Endodermal cell (in vitro differentiated cells): ENCODE results near the gene SYNPO2. TPM values are rescaled to one million over a fixed set of nuclear protein-coding genes. Genes with fewer than 3 reads are reported as not detected.

Source experiments
- DNase-seq: peaks from one replicate; pipeline ENCODE4 v3.0.0-alpha.2; 2017
- H3K27ac ChIP-seq: 2 replicates; pipeline ENCODE4 v1.5.1; 2013; ENCODE audit warnings: mild to moderate bottlenecking, low read depth, low read length, moderate library complexity
- H3K27me3 ChIP-seq: 2 replicates; pipeline ENCODE4 v1.6.1; 2013; ENCODE audit warnings: mild to moderate bottlenecking, low read length, moderate library complexity; ENCODE audit not compliant: insufficient read depth, control insufficient read depth, poor library complexity, severe bottlenecking
- H3K36me3 ChIP-seq: 2 replicates; pipeline ENCODE4 v1.7.0; 2013; ENCODE audit warnings: mild to moderate bottlenecking, low read length, moderate library complexity; ENCODE audit not compliant: control insufficient read depth, insufficient read depth
- H3K4me1 ChIP-seq: one replicate; pipeline ENCODE4 v1.7.0; 2013; ENCODE audit warnings: low read length; ENCODE audit not compliant: control insufficient read depth, insufficient read depth
- H3K4me3 ChIP-seq: 2 replicates; pipeline ENCODE4 v1.5.1; 2013; ENCODE audit warnings: mild to moderate bottlenecking, low read length, moderate library complexity
- H3K9ac ChIP-seq: 2 replicates; pipeline ENCODE4 v1.6.1; 2013; ENCODE audit warnings: mild to moderate bottlenecking, low read length, moderate library complexity; ENCODE audit not compliant: poor library complexity, severe bottlenecking; ENCODE audit errors: extremely low read depth
- H3K9me3 ChIP-seq: 2 replicates; pipeline ENCODE4 v1.6.1; 2013; ENCODE audit warnings: mild to moderate bottlenecking, low read length, moderate library complexity; ENCODE audit not compliant: control insufficient read depth
- H3K27ac Mint-ChIP-seq: 2 replicates; pipeline ENCODE4 v1.8.0; 2020; ENCODE audit warnings: mixed read lengths
- H3K27me3 Mint-ChIP-seq: 2 replicates; pipeline ENCODE4 v1.8.0; 2021; ENCODE audit warnings: mild to moderate bottlenecking, mixed read lengths; ENCODE audit not compliant: insufficient read depth
- H3K36me3 Mint-ChIP-seq: 2 replicates; pipeline ENCODE4 v1.8.0; 2020; ENCODE audit warnings: low read depth, mixed read lengths
- H3K4me1 Mint-ChIP-seq: 2 replicates; pipeline ENCODE4 v1.8.0; 2020; ENCODE audit warnings: mixed read lengths
- H3K4me3 Mint-ChIP-seq: 2 replicates; pipeline ENCODE4 v1.8.0; 2020; ENCODE audit warnings: mild to moderate bottlenecking, moderate library complexity, mixed read lengths
- H3K9me3 Mint-ChIP-seq: 2 replicates; pipeline ENCODE4 v1.8.0; 2020; ENCODE audit warnings: mild to moderate bottlenecking, mixed read lengths
- WGBS, 2 experiments: methylation state at CpG; one replicate each; pipeline versions ENCODE4 v1.1.5 to v1.1.7; 2013; ENCODE audit warnings: missing lambda C conversion rate in 2 of 2, mixed read lengths in 1 of 2; ENCODE audit not compliant: insufficient coverage in 1 of 2, insufficient read length in 1 of 2; 5-methylcytosine and 5-hydroxymethylcytosine counted together
- total RNA-seq, 2 donors: library from RNA; stranded (reverse); fragmentation: NEBNext Ultra II Directional in 1 of 2; extraction: Animal tissue kit (Norgen Biotek cat#: 25700) in 1 of 2; gene quantifications; 2 replicates in 1 of 2; 3 replicates in 1 of 2; pipeline ENCODE4 v1.2.1, GENCODE V29; 2021
- TF ChIP-seq, protein P1 (sequence below): fragments of 200-600 bp; sonication (generic); conservative IDR thresholded peaks from 2 replicates; pipeline ENCODE4 v1.5.0; 2021; ENCODE audit warnings: antibody characterized with exemption, mild to moderate bottlenecking

The SYNPO2 gene
- total RNA-seq, 2 donors from 2014 or later, result 0.09 to 0.37 TPM

DNA sequence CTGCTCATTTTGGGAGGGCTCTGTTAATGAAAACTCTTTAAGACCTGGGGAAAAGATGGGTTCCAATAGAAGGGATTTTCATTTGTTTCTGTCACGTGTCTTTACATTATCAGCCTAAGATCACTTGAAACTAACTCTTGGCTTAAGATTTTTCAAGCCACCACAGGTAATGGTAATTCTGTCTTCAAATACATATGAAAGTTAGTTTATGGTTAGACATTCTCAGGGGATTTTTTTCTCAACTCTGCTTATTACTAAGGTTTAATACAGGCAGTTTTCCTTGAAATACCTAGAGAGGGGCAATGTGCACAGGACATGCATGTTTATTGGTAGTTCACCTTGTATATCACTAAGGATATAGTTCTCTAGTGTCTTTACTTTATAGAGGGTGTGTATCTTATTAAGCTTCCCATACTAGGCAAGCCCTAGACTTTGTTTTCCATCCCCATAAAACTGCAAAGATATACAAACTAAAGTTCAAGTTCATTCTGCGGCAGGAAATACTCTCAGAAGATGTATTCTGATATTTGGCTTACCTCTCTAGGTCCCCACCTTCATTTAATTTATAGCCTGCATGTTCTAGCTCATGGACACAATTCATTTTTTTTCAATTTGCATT is 208.7 kb downstream of the SYNPO2 start:
- H3K4me3 Mint-ChIP-seq, result no peak overlapping the region
- WGBS, 2 experiments, result 90 to 100% methylated on average over 1 to 2 of the region's 2 CpGs

DNA sequence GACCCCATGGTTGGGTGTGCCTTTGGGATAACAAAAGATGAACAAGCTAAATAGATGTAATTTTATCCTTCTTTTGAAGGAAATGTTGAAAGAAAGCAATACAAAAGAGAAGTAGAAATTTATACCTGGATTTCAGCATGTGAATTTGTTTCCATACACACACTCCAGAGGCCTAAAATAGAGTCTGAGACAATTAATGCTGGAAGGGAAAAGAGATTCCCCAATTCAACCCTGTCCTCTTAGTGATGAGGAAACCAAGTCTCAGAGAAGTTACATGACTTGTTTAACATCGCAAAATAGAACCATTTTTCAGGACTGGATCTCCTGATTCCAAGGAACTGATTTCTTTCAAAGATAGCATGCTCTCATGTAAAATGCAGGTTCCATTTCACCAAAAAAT is 209.7 kb downstream of the SYNPO2 start:
- no peak overlapping the region for H3K9ac ChIP-seq
- H3K27ac ChIP-seq, result no peak overlapping the region
- Mint-ChIP-seq H3K36me3 (no peaks in the 10 kb centered on the region), H3K4me1 (peaks cover under 1% of the 10 kb centered on the region), H3K27me3 (no peaks in the 10 kb centered on the region), H3K9me3 (no peaks in the 10 kb centered on the region), H3K27ac (no peak overlapping the region), H3K4me3 (no peak overlapping the region)
- no peaks in the 10 kb centered on the region for H3K4me1 ChIP-seq
- DNase-seq, result no peak
- WGBS, 2 experiments, result 100% methylated on average over 1 of the region's 1 CpG
- H3K36me3 ChIP-seq, result no peaks in the 10 kb centered on the region
- H3K9me3 ChIP-seq, result no peaks in the 10 kb centered on the region
- TF ChIP-seq, protein P1, sequence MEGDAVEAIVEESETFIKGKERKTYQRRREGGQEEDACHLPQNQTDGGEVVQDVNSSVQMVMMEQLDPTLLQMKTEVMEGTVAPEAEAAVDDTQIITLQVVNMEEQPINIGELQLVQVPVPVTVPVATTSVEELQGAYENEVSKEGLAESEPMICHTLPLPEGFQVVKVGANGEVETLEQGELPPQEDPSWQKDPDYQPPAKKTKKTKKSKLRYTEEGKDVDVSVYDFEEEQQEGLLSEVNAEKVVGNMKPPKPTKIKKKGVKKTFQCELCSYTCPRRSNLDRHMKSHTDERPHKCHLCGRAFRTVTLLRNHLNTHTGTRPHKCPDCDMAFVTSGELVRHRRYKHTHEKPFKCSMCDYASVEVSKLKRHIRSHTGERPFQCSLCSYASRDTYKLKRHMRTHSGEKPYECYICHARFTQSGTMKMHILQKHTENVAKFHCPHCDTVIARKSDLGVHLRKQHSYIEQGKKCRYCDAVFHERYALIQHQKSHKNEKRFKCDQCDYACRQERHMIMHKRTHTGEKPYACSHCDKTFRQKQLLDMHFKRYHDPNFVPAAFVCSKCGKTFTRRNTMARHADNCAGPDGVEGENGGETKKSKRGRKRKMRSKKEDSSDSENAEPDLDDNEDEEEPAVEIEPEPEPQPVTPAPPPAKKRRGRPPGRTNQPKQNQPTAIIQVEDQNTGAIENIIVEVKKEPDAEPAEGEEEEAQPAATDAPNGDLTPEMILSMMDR, result no peak
- H3K4me3 ChIP-seq, result no peak overlapping the region
- no peaks in the 10 kb centered on the region for H3K27me3 ChIP-seq

More for the DNA sequence above, 208.7 kb downstream of the SYNPO2 start:
- TF ChIP-seq, protein P1, result no peak
- Mint-ChIP-seq H3K27ac (no peak overlapping the region), H3K36me3 (no peaks in the 10 kb centered on the region), H3K9me3 (no peaks in the 10 kb centered on the region), H3K4me1 (peaks cover 4% of the 10 kb centered on the region), H3K27me3 (no peaks in the 10 kb centered on the region)
- no peaks in the 10 kb centered on the region for H3K9me3 ChIP-seq
- no peaks in the 10 kb centered on the region for H3K4me1 ChIP-seq
- H3K9ac ChIP-seq, result no peak overlapping the region
- no peak overlapping the region for H3K27ac ChIP-seq
- DNase-seq, result no peak
- no peaks in the 10 kb centered on the region for H3K36me3 ChIP-seq
- no peaks in the 10 kb centered on the region for H3K27me3 ChIP-seq
- H3K4me3 ChIP-seq, result no peak overlapping the region

DNA sequence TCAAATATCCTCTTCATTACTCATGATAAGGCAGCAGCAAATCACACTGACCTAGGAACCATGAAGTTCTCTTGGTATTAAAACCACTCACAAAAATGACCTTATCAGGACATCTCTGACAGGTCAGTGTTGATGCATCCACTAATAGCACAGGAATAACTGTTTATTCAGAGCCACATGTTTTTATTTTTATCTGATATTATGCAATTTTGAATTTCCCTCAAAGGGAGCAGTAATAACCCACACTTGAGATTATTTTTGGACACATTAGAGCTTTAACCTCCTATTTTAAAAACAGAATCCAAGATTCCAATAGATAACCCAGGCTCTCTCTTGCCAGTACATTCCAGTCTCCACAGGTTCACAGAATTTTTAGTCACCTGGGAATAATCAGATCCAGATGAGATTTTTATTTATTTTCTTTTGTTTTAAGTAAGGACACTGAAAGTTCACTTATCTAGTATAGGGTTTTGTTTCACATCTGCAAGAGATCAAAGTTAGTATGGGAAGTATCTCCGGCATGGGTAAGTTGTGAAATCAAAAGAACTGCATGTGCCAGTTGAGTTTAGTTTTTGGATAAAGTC is 210.7 kb downstream of the SYNPO2 start:
- Mint-ChIP-seq H3K9me3 (no peaks in the 10 kb centered on the region), H3K4me3 (no peak overlapping the region), H3K4me1 (peaks cover 3% of the 10 kb centered on the region), H3K36me3 (no peaks in the 10 kb centered on the region), H3K27ac (no peak overlapping the region), H3K27me3 (no peaks in the 10 kb centered on the region)
- H3K9ac ChIP-seq, result no peak overlapping the region
- no peak for DNase-seq
- no peak overlapping the region for H3K4me3 ChIP-seq
- H3K27me3 ChIP-seq, result no peaks in the 10 kb centered on the region
- no peak overlapping the region for H3K27ac ChIP-seq
- H3K36me3 ChIP-seq, result no peaks in the 10 kb centered on the region
- 86% methylated on average over 1 of the region's 1 CpG; no CpG with 5 or more reads in 1 of the 2 experiments for WGBS, 2 experiments
- TF ChIP-seq, protein P1, result no peak
- H3K4me1 ChIP-seq, result no peaks in the 10 kb centered on the region
- no peaks in the 10 kb centered on the region for H3K9me3 ChIP-seq
